Liver (tissue), 9 donors: Measurements from ENCODE around the gene PHKG2. TPM values are rescaled to one million over a fixed set of nuclear protein-coding genes. Genes with fewer than 3 reads are reported as not detected.

Experiments used
- DNase-seq: peaks from one replicate; pipeline ENCODE4 v3.0.0-alpha.2; 2017; ENCODE audit warnings: low spot score
- H3K27ac ChIP-seq, 2 donors: one replicate each; pipeline ENCODE4 v1.7.0; 2013; ENCODE audit warnings: inconsistent platforms in 2 of 2, low read length in 2 of 2, control low read depth in 1 of 2, low read depth in 1 of 2, mild to moderate bottlenecking in 1 of 2
- H3K27me3 ChIP-seq, 4 donors: one replicate each; pipeline versions ENCODE4 v1.6.1 to v1.7.0; 2013; ENCODE audit warnings: low read length in 3 of 4, inconsistent platforms in 1 of 4, mild to moderate bottlenecking in 1 of 4, moderate library complexity in 1 of 4; ENCODE audit not compliant: control insufficient read depth in 4 of 4, insufficient read depth in 4 of 4
- H3K36me3 ChIP-seq, 4 donors: one replicate each; pipeline versions ENCODE4 v1.6.1 to v1.7.0; 2013; ENCODE audit warnings: low read length in 3 of 4, mild to moderate bottlenecking in 3 of 4, low read depth in 1 of 4, moderate library complexity in 1 of 4; ENCODE audit not compliant: control insufficient read depth in 4 of 4, insufficient read depth in 3 of 4
- H3K4me1 ChIP-seq, 4 donors: one replicate each; pipeline versions ENCODE4 v1.6.1 to v1.7.0; 2013; ENCODE audit warnings: low read length in 3 of 4, mild to moderate bottlenecking in 3 of 4, moderate library complexity in 1 of 4; ENCODE audit not compliant: control insufficient read depth in 4 of 4, insufficient read depth in 4 of 4
- H3K4me3 ChIP-seq, 3 donors: one replicate each; pipeline versions ENCODE4 v1.6.1 to v1.7.0; 2013; ENCODE audit warnings: low read length in 3 of 3, control low read depth in 1 of 3, low read depth in 1 of 3, mild to moderate bottlenecking in 1 of 3
- H3K9ac ChIP-seq, 2 donors: one replicate each; pipeline ENCODE4 v1.7.0; 2013; ENCODE audit warnings: low read length in 2 of 2, mild to moderate bottlenecking in 2 of 2, moderate library complexity in 2 of 2, control low read depth in 1 of 2, low read depth in 1 of 2
- H3K9me3 ChIP-seq, 4 donors: one replicate each; pipeline versions ENCODE4 v1.6.1 to v1.7.0; 2013; ENCODE audit warnings: low read length in 3 of 4; ENCODE audit not compliant: control insufficient read depth in 4 of 4
- EGR1 ChIP-seq, 2 donors: IDR thresholded peaks; 2 replicates each; pipeline ENCODE4 v1.6.1; 2016 to 2018; ENCODE audit warnings: antibody characterized with exemption in 2 of 2, low read depth in 2 of 2
- FOXA1 ChIP-seq: IDR thresholded peaks from 2 replicates; pipeline ENCODE4 v1.6.1; 2016; ENCODE audit warnings: antibody characterized with exemption
- GABPA ChIP-seq, 2 donors: IDR thresholded peaks in 1 of 2; conservative IDR thresholded peaks in 1 of 2; 2 replicates each; pipeline ENCODE4 v1.6.1; 2016; ENCODE audit warnings: antibody characterized with exemption in 2 of 2, mild to moderate bottlenecking in 1 of 2, moderate library complexity in 1 of 2
- HNF4A ChIP-seq, 2 donors: conservative IDR thresholded peaks; 2 replicates each; pipeline ENCODE4 v1.6.1; 2016; ENCODE audit warnings: antibody characterized with exemption in 2 of 2, mild to moderate bottlenecking in 2 of 2
- HNF4G ChIP-seq: IDR thresholded peaks from 2 replicates; pipeline ENCODE4 v1.6.1; 2016; ENCODE audit warnings: antibody characterized with exemption
- MAX ChIP-seq: IDR thresholded peaks from 2 replicates; pipeline ENCODE4 v1.6.1; 2016; ENCODE audit warnings: antibody characterized with exemption
- NR2F2 ChIP-seq: IDR thresholded peaks from 2 replicates; pipeline ENCODE4 v1.6.1; 2016; ENCODE audit warnings: antibody characterized with exemption
- RXRA ChIP-seq, 2 donors: IDR thresholded peaks; 2 replicates each; pipeline ENCODE4 v1.6.1; 2017 to 2018; ENCODE audit warnings: antibody characterized with exemption in 2 of 2, mild to moderate bottlenecking in 1 of 2
- SP1 ChIP-seq: IDR thresholded peaks from 2 replicates; pipeline ENCODE4 v1.6.1; 2018; ENCODE audit warnings: antibody characterized with exemption, mild to moderate bottlenecking
- TAF1 ChIP-seq: conservative IDR thresholded peaks from 2 replicates; pipeline ENCODE4 v1.6.1; 2016; ENCODE audit warnings: antibody characterized with exemption, mild to moderate bottlenecking
- ZBTB33 ChIP-seq: IDR thresholded peaks from 2 replicates; pipeline ENCODE4 v1.6.1; 2016; ENCODE audit warnings: antibody characterized with exemption
- WGBS: extraction: QIAGEN DNeasy Blood & Tissue Kit; methylation state at CpG from one replicate; pipeline ENCODE4 v1.1.7; 2013; 5-methylcytosine and 5-hydroxymethylcytosine counted together
- polyA plus RNA-seq, 2 donors: library from polyadenylated mRNA; stranded (reverse) in 1 of 2; unstranded in 1 of 2; fragments of 200-250 nt in 1 of 2; fragments of >200 nt in 1 of 2; fragmentation: Nextera tagmentation in 1 of 2; extraction: Ambion mirVana in 1 of 2; gene quantifications; one replicate each; pipeline versions ENCODE4 v1.2.1 to v1.2.3, GENCODE V29; 2013 to 2015
- total RNA-seq, 2 donors: library from RNA; depleted of rRNA; stranded (reverse); fragments of >200 nt; gene quantifications; one replicate each; pipeline ENCODE4 v1.2.3, GENCODE V29; 2014
- TF ChIP-seq, protein P1 (sequence below): IDR thresholded peaks from 2 replicates; pipeline ENCODE4 v1.6.1; 2016; ENCODE audit warnings: antibody characterized with exemption, mild to moderate bottlenecking
- TF ChIP-seq, protein P2 (sequence below): fragments of 150-350 bp; IDR thresholded peaks from 2 replicates; pipeline ENCODE4 v1.5.1; 2017; ENCODE audit warnings: improper control_type of control experiment, low read depth, low read length; ENCODE audit not compliant: missing input control
- TF ChIP-seq, protein P3 (sequence below): IDR thresholded peaks from 2 replicates; pipeline ENCODE4 v1.6.1; 2016; ENCODE audit warnings: antibody characterized with exemption
- donor health status: healthy.
- donor health status: healthy.
- donor health status: healthy.
- donor health status: healthy.
- donor health status: healthy.

Gene PHKG2
- total and polyA plus RNA-seq, 4 donors, result 9.2 to 21.2 (median 17.9) TPM

DNA sequence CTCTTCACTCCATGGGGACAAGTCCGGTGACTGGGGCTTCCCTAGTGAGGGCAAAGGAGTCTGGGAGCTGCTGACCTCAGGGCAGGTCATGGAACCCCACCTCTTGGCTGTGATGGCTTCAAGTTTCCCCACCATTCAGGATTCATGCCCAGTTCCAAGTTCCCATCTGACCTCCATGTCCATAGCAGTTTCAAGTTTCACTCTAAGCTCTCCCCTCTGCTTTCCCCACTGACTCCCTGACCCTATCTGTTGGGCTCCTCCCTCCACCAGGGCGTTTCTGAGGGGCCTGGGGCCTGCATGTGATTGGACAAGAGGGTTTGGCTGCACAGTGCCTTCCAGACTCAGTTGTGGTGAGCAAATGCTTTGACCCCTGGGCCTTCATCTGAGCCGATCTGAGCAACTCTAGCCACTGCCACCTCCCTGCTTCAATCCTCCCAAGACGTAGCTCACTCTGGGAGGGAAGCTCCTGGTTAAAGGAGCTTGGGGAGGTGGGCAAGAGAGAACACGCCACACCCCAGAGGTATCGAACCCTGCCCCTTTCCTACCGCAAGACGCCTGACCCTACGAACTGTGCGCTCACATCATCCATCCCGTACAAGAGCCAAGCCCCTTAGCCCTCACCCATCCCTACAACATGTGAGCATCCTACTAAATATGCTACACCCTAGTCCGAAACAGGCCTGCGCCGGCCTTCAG lies 30.5 kb downstream of the PHKG2 start (continued):
- TF ChIP-seq GABPA (IDR thresholded peaks at IDR 0.05 in 1 of 2, conservative IDR thresholded peaks at IDR 0.05 in 1 of 2) (no peak), NR2F2 (no peak), RXRA (IDR thresholded peaks at IDR 0.05) (no peak)

DNA sequence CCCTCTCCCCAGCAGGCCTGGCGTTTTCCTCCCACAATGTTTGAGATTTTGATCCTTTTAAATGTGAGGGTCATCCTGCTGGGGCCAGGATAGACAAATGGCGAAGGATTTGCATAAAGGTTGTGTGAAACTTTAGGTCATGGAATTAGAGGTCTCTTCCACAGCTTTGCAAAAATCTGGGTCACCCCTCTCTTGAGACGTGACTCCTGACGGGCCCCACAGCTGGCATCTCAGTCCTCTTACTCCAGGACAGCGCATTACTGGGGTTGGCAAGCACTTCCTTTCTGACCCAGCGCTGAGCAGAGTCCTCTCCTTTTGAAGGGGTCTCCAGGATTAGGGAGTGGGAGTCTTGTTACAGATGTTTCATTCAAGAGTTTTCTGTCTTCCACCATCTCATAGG lies 31.4 kb downstream of the PHKG2 start:
- Histone ChIP-seq H3K36me3 (peaks cover 0 to 17% (median 3%) of the 10 kb centered on the region in 4 donors), H3K27me3 (no peaks in the 10 kb centered on the region), H3K4me3 (no peak overlapping the region), H3K9me3 (no peaks in the 10 kb centered on the region), H3K27ac (no peak overlapping the region), H3K9ac (no peak overlapping the region), H3K4me1 (peaks cover 2 to 10% (median 6%) of the 10 kb centered on the region in 4 donors)
- 86% methylated on average over 6 of the region's 6 CpGs for WGBS
- TF ChIP-seq EGR1 (IDR thresholded peaks at IDR 0.05; ENCODE audit: low read depth in 2 of 2), result no peak
- no peak for TF ChIP-seq HNF4A (conservative IDR thresholded peaks at IDR 0.05)
- no peak for TF ChIP-seq FOXA1
- TF ChIP-seq RXRA (IDR thresholded peaks at IDR 0.05), result no peak
- no peak for TF ChIP-seq ZBTB33
- TF ChIP-seq, protein P1, sequence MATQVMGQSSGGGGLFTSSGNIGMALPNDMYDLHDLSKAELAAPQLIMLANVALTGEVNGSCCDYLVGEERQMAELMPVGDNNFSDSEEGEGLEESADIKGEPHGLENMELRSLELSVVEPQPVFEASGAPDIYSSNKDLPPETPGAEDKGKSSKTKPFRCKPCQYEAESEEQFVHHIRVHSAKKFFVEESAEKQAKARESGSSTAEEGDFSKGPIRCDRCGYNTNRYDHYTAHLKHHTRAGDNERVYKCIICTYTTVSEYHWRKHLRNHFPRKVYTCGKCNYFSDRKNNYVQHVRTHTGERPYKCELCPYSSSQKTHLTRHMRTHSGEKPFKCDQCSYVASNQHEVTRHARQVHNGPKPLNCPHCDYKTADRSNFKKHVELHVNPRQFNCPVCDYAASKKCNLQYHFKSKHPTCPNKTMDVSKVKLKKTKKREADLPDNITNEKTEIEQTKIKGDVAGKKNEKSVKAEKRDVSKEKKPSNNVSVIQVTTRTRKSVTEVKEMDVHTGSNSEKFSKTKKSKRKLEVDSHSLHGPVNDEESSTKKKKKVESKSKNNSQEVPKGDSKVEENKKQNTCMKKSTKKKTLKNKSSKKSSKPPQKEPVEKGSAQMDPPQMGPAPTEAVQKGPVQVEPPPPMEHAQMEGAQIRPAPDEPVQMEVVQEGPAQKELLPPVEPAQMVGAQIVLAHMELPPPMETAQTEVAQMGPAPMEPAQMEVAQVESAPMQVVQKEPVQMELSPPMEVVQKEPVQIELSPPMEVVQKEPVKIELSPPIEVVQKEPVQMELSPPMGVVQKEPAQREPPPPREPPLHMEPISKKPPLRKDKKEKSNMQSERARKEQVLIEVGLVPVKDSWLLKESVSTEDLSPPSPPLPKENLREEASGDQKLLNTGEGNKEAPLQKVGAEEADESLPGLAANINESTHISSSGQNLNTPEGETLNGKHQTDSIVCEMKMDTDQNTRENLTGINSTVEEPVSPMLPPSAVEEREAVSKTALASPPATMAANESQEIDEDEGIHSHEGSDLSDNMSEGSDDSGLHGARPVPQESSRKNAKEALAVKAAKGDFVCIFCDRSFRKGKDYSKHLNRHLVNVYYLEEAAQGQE, result no peak
- TF ChIP-seq NR2F2, result no peak
- TF ChIP-seq TAF1, result no peak
- no peak for TF ChIP-seq MAX
- DNase-seq, result no peak

- H3K4me3 ChIP-seq, result no peak overlapping the region
- no peak overlapping the region for H3K27ac ChIP-seq
- no peaks in the 10 kb centered on the region for H3K9me3 ChIP-seq
- H3K36me3 ChIP-seq, result peaks cover 0 to 17% (median 3%) of the 10 kb centered on the region in 4 donors
- H3K4me1 ChIP-seq, result peaks cover 0 to 6% (median 3%) of the 10 kb centered on the region in 4 donors
- H3K27me3 ChIP-seq, result no peaks in the 10 kb centered on the region
- DNase-seq, result no peak
- no peak overlapping the region for H3K9ac ChIP-seq
- 95% methylated on average over 3 of the region's 3 CpGs for WGBS
- TF ChIP-seq FOXA1 (no peak), SP1 (no peak), TAF1 (no peak), RXRA (IDR thresholded peaks at IDR 0.05) (no peak), HNF4A (conservative IDR thresholded peaks at IDR 0.05) (no peak), HNF4G (no peak), MAX (no peak), EGR1 (IDR thresholded peaks at IDR 0.05; ENCODE audit: low read depth in 2 of 2) (no peak)
- TF ChIP-seq, protein P2, sequence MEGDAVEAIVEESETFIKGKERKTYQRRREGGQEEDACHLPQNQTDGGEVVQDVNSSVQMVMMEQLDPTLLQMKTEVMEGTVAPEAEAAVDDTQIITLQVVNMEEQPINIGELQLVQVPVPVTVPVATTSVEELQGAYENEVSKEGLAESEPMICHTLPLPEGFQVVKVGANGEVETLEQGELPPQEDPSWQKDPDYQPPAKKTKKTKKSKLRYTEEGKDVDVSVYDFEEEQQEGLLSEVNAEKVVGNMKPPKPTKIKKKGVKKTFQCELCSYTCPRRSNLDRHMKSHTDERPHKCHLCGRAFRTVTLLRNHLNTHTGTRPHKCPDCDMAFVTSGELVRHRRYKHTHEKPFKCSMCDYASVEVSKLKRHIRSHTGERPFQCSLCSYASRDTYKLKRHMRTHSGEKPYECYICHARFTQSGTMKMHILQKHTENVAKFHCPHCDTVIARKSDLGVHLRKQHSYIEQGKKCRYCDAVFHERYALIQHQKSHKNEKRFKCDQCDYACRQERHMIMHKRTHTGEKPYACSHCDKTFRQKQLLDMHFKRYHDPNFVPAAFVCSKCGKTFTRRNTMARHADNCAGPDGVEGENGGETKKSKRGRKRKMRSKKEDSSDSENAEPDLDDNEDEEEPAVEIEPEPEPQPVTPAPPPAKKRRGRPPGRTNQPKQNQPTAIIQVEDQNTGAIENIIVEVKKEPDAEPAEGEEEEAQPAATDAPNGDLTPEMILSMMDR, result no peak
- TF ChIP-seq, protein P1, result no peak
- TF ChIP-seq, protein P3, sequence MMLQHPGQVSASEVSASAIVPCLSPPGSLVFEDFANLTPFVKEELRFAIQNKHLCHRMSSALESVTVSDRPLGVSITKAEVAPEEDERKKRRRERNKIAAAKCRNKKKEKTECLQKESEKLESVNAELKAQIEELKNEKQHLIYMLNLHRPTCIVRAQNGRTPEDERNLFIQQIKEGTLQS, result no peak
Measured at GRCh38 chr16:30780021-30780420, 31.8 kb downstream of the PHKG2 start.
